H1 (cell line): ENCODE measurements around the gene TAS2R42. TPM values are rescaled to one million over a fixed set of nuclear protein-coding genes. Genes with fewer than 3 reads are reported as not detected.

Source experiments
- CTCF ChIA-PET: fragments of 300-600 bp; sonication (Branson Sonifier 250); formaldehyde crosslinking; loops from one replicate; lab custom pipeline; 2021; ENCODE audit not compliant: partially characterized antibody; lab: Charles Lee
- POLR2A ChIA-PET: fragments of 300-600 bp; sonication (Branson Sonifier 250); formaldehyde crosslinking; loops from one replicate; lab custom pipeline; 2021; ENCODE audit warnings: inconsistent platforms; ENCODE audit not compliant: partially characterized antibody; lab: Charles Lee
- DNase-seq, 2 experiments: peaks; one replicate each; pipeline versions ENCODE4 v3.0.0 to v3.0.0-alpha.2; 2010 to 2022; ENCODE audit warnings: low spot score in 2 of 2, low read depth in 1 of 2, mixed read lengths in 1 of 2
- FAIRE-seq: peaks from 2 replicates; lab custom pipeline; 2011; peaks lifted over from hg19 to GRCh38; lab: Jason Lieb, UNC
- H2AFZ ChIP-seq: 2 replicates; pipeline ENCODE4 v1.8.1; 2012; ENCODE audit warnings: low read length, inconsistent platforms
- H2AK5ac ChIP-seq: 2 replicates; pipeline ENCODE4 v1.6.1; 2013; ENCODE audit warnings: low read depth, low read length
- H2BK120ac ChIP-seq: replicated peaks from 2 replicates; pipeline ENCODE3; 2013; ENCODE audit warnings: low read depth, low read length, inconsistent platforms
- H2BK12ac ChIP-seq: 2 replicates; pipeline ENCODE4 v1.6.1; 2013; ENCODE audit warnings: low read depth, low read length
- H2BK15ac ChIP-seq: 2 replicates; pipeline ENCODE4 v1.6.1; 2013; ENCODE audit warnings: low read length
- H2BK20ac ChIP-seq: 2 replicates; pipeline ENCODE4 v1.6.1; 2013; ENCODE audit warnings: low read length
- H2BK5ac ChIP-seq: 2 replicates; pipeline ENCODE4 v1.6.1; 2013; ENCODE audit warnings: low read depth, low read length
- H3K14ac ChIP-seq: 2 replicates; pipeline ENCODE4 v1.6.1; 2013; ENCODE audit warnings: inconsistent platforms; ENCODE audit not compliant: insufficient read length
- H3K18ac ChIP-seq: 2 replicates; pipeline ENCODE4 v1.6.1; 2013; ENCODE audit warnings: low read length; ENCODE audit errors: extremely low read depth
- H3K23ac ChIP-seq: 2 replicates; pipeline ENCODE4 v1.6.1; 2013; ENCODE audit warnings: inconsistent platforms; ENCODE audit not compliant: insufficient read length
- H3K23me2 ChIP-seq: 2 replicates; pipeline ENCODE4 v1.6.1; 2013; ENCODE audit warnings: low read depth, low read length
- H3K27ac ChIP-seq: 2 replicates; pipeline ENCODE4 v1.6.1; 2011; ENCODE audit warnings: low read depth, low read length, inconsistent platforms
- H3K27me3 ChIP-seq, 4 experiments: replicated peaks in 1 of 4; 1 replicate in 1 of 4; 2 replicates in 3 of 4; pipeline versions ENCODE4 v1.6.1 to v1.8.1; 2011 to 2013; ENCODE audit warnings: low read length in 3 of 4, mild to moderate bottlenecking in 3 of 4, inconsistent platforms in 2 of 4, mixed read lengths in 2 of 4, moderate library complexity in 1 of 4; ENCODE audit not compliant: control insufficient read depth in 3 of 4, insufficient read depth in 3 of 4; ENCODE audit errors: extremely low read depth in 1 of 4
- H3K36me3 ChIP-seq, 4 experiments: 2 replicates each; pipeline versions ENCODE4 v1.6.1 to v1.8.1; 2011 to 2013; ENCODE audit warnings: mild to moderate bottlenecking in 4 of 4, low read length in 3 of 4, moderate library complexity in 2 of 4, control low read depth in 1 of 4, inconsistent platforms in 1 of 4; ENCODE audit not compliant: insufficient read depth in 4 of 4, control insufficient read depth in 2 of 4
- H3K4ac ChIP-seq: replicated peaks from 2 replicates; pipeline ENCODE3; 2013; ENCODE audit warnings: low read length, low read depth, mixed read lengths, inconsistent platforms; ENCODE audit not compliant: insufficient read length
- H3K4me1 ChIP-seq, 4 experiments: replicated peaks in 1 of 4; 1 replicate in 1 of 4; 2 replicates in 3 of 4; pipeline versions ENCODE4 v1.6.1 to v1.8.1; 2011 to 2013; ENCODE audit warnings: low read length in 3 of 4, inconsistent platforms in 2 of 4, mixed read lengths in 1 of 4; ENCODE audit not compliant: insufficient read depth in 4 of 4, control insufficient read depth in 3 of 4
- H3K4me2 ChIP-seq, 2 experiments: 2 replicates each; pipeline versions ENCODE4 v1.6.1 to v1.8.1; 2011 to 2013; ENCODE audit warnings: low read depth in 2 of 2, low read length in 2 of 2, control low read depth in 1 of 2, inconsistent platforms in 1 of 2, mild to moderate bottlenecking in 1 of 2; ENCODE audit not compliant: insufficient read depth in 1 of 2
- H3K4me3 ChIP-seq, 4 experiments: fragments of 200-600, 300-600 bp in 1 of 4; sonication (generic), shearing (Covaris generic), sonication (Bioruptor Twin) in 1 of 4; 2 replicates each; pipeline versions ENCODE4 v1.5.1 to v1.8.1; 2011 to 2016; ENCODE audit warnings: low read length in 4 of 4, low read depth in 3 of 4, control low read depth in 2 of 4, inconsistent platforms in 2 of 4, mild to moderate bottlenecking in 2 of 4, mixed read lengths in 1 of 4, moderate library complexity in 1 of 4; ENCODE audit not compliant: insufficient read depth in 2 of 4; ENCODE audit errors: extremely low read depth in 1 of 4
- H3K56ac ChIP-seq: replicated peaks from 2 replicates; pipeline ENCODE3; 2013; ENCODE audit warnings: low read depth, mild to moderate bottlenecking, mixed read lengths, low read length, inconsistent platforms; ENCODE audit not compliant: insufficient read length
- H3K79me1 ChIP-seq: 2 replicates; pipeline ENCODE4 v1.6.1; 2013; ENCODE audit warnings: low read depth, low read length, control low read depth
- H3K79me2 ChIP-seq, 2 experiments: 2 replicates each; pipeline versions ENCODE4 v1.6.1 to v1.8.1; 2012 to 2013; ENCODE audit warnings: low read length in 2 of 2, mild to moderate bottlenecking in 2 of 2, inconsistent platforms in 1 of 2; ENCODE audit not compliant: insufficient read depth in 2 of 2, control insufficient read depth in 1 of 2
- H3K9ac ChIP-seq, 4 experiments: replicated peaks in 1 of 4; 1 replicate in 1 of 4; 2 replicates in 3 of 4; pipeline versions ENCODE4 v1.6.1 to v1.8.1; 2011 to 2013; ENCODE audit warnings: low read depth in 3 of 4, low read length in 3 of 4, control low read depth in 2 of 4, mild to moderate bottlenecking in 2 of 4, moderate library complexity in 2 of 4, inconsistent platforms in 1 of 4; ENCODE audit errors: extremely low read depth in 1 of 4
- H3K9me3 ChIP-seq, 2 experiments: 2 replicates each; pipeline versions ENCODE4 v1.6.1 to v1.8.1; 2012 to 2013; ENCODE audit warnings: mild to moderate bottlenecking in 2 of 2, moderate library complexity in 2 of 2, control low read depth in 1 of 2, inconsistent platforms in 1 of 2, low read depth in 1 of 2, low read length in 1 of 2, mixed read lengths in 1 of 2; ENCODE audit not compliant: insufficient read depth in 2 of 2
- H4K20me1 ChIP-seq, 2 experiments: replicated peaks in 1 of 2; 2 replicates each; pipeline versions ENCODE3 to v1.8.1; 2011 to 2013; ENCODE audit warnings: inconsistent platforms in 2 of 2, low read length in 2 of 2, mild to moderate bottlenecking in 1 of 2; ENCODE audit not compliant: insufficient read depth in 2 of 2, control insufficient read depth in 1 of 2
- H4K5ac ChIP-seq: 2 replicates; pipeline ENCODE4 v1.6.1; 2013; ENCODE audit warnings: low read length, low read depth, mixed read lengths, inconsistent platforms; ENCODE audit not compliant: insufficient read length
- H4K8ac ChIP-seq: 2 replicates; pipeline ENCODE4 v1.8.0; 2013; ENCODE audit warnings: mild to moderate bottlenecking, moderate library complexity, low read length, inconsistent platforms; ENCODE audit not compliant: insufficient read depth; ENCODE audit errors: extremely low read depth
- H4K91ac ChIP-seq: replicated peaks from 2 replicates; pipeline ENCODE3; 2013; ENCODE audit warnings: low read length, mixed read lengths, inconsistent platforms; ENCODE audit not compliant: insufficient read length
- CBX8 ChIP-seq: fragments of 300-800, 300-1000 bp; sonication (generic); IDR thresholded peaks from 2 replicates; pipeline ENCODE4 v1.7.1; 2016; ENCODE audit warnings: low read depth, low read length, borderline replicate concordance
- EZH2 ChIP-seq: fragments of 200-600 bp; sonication (generic); IDR thresholded peaks from 2 replicates; pipeline ENCODE4 v1.7.1; 2012; ENCODE audit warnings: low read depth, mild to moderate bottlenecking, moderate library complexity, low read length, inconsistent platforms; ENCODE audit not compliant: severe bottlenecking
- HDAC6 ChIP-seq: IDR thresholded peaks from one replicate; pipeline ENCODE4 v1.7.1; 2012; ENCODE audit warnings: low read depth, mild to moderate bottlenecking, inconsistent platforms, low read length, moderate library complexity
- JUN ChIP-seq: IDR thresholded peaks from 2 replicates; pipeline ENCODE4 v1.6.1; 2011; ENCODE audit warnings: low read depth, mild to moderate bottlenecking, improper control_type of control experiment, low read length
- KDM1A ChIP-seq: fragments of 200-600, 300-600 bp; sonication (generic); IDR thresholded peaks from 2 replicates; pipeline ENCODE4 v1.7.1; 2016; ENCODE audit warnings: mild to moderate bottlenecking, low read length, borderline replicate concordance
- KDM4A ChIP-seq: IDR thresholded peaks from one replicate; pipeline ENCODE4 v1.7.1; 2012; ENCODE audit warnings: low read depth, mild to moderate bottlenecking, moderate library complexity, low read length, inconsistent platforms; ENCODE audit not compliant: severe bottlenecking
- SIX5 ChIP-seq: IDR thresholded peaks from 2 replicates; pipeline ENCODE4 v1.6.1; 2011; ENCODE audit warnings: mild to moderate bottlenecking, low read depth, low read length
- SP4 ChIP-seq: IDR thresholded peaks from 2 replicates; pipeline ENCODE4 v1.6.1; 2012; ENCODE audit warnings: low read length, inconsistent platforms
- TBP ChIP-seq: IDR thresholded peaks from 2 replicates; pipeline ENCODE4 v1.6.1; 2011; ENCODE audit warnings: low read depth, low read length, improper control_type of control experiment
- WGBS, 2 experiments: shearing (Covaris generic) in 1 of 2; methylation state at CpG; one replicate each; pipeline versions ENCODE4 v1.1.6 to v1.1.7; 2013 to 2015; ENCODE audit warnings: low lambda C conversion rate in 2 of 2, mixed read lengths in 2 of 2, inconsistent platforms in 1 of 2, low coverage in 1 of 2, missing lambda C conversion rate in 1 of 2; ENCODE audit not compliant: insufficient replicate concordance in 2 of 2, insufficient coverage in 1 of 2, insufficient read length in 1 of 2; ENCODE audit errors: extremely low coverage in 1 of 2, missing lambda C conversion rate in 1 of 2; 5-methylcytosine and 5-hydroxymethylcytosine counted together
- polyA plus RNA-seq, 7 experiments: library from polyadenylated mRNA; depleted of rRNA in 3 of 7; stranded (reverse) in 5 of 7; unstranded in 2 of 7; fragments of >200 nt in 5 of 7; fragments of 200-250 nt in 2 of 7; gene quantifications; 1 replicate in 5 of 7; 2 replicates in 1 of 7; 4 replicates in 1 of 7; pipeline versions ENCODE4 v1.2.1 to v1.2.3, GENCODE V29; 2011 to 2013; ENCODE audit warnings: missing spikeins in 2 of 7, mixed read lengths in 2 of 7
- total RNA-seq: library from RNA; stranded (reverse); fragmentation: NEBNext Ultra II Directional; extraction: Animal tissue kit (Norgen Biotek cat#: 25700); gene quantifications from 2 replicates; pipeline ENCODE4 v1.2.1, GENCODE V29; 2021

The TAS2R42 gene
- total and polyA plus RNA-seq, 2 of the 8 experiments (the other 6 are each of a cell fraction or from before 2014, with no cell fraction given): not detected

DNA sequence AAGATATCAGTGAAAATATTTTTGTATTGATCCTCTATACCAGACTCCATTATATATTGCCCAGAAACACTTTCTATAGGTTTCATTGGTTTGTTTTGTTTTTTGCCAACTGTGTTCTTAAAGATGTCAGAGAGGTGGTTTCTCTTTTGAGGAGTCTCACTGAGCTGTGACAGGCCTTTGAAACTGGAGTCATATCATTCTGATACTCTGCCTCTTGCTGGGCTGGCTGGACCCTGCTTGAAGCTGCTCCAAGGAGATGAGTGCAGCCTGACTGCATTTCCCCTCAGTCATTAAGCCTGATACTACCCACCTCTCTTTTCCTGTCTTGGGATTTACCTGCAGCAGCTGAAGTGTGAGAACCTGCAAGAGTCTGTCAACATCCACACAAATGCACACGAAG, 35.9 kb downstream of the TAS2R42 start:
- TF ChIP-seq TBP (no peak), KDM4A (no peak), HDAC6 (no peak), SIX5 (no peak), EZH2 (no peak), CBX8 (no peak), SP4 (no peak), KDM1A (no peak), JUN (no peak)
- H3K27ac ChIP-seq: no peak overlapping the region
- no peak overlapping the region for H3K4me2 ChIP-seq
- H3K14ac ChIP-seq: no peak overlapping the region
- no peak overlapping the region for H3K9ac ChIP-seq
- H3K27me3 ChIP-seq: no peaks in the 10 kb centered on the region
- H3K79me2 ChIP-seq: peaks cover 0 to 66% of the 10 kb centered on the region in 2 experiments; a peak in 2 of 4 replicates
- no peaks in the 10 kb centered on the region for H3K23me2 ChIP-seq
- H2BK20ac ChIP-seq: no peak overlapping the region
- no peaks in the 10 kb centered on the region for H4K20me1 ChIP-seq
- CTCF ChIA-PET: no interaction called here
- H2BK5ac ChIP-seq: no peak overlapping the region
- peaks cover 0 to 2% (median 0%) of the 10 kb centered on the region in 4 experiments; a peak in 1 of 7 replicates for H3K4me1 ChIP-seq
- no peak overlapping the region for H2BK12ac ChIP-seq
- WGBS, 2 experiments: 79% methylated on average over 1 of the region's 1 CpG; no CpG with 5 or more reads in 1 of the 2 experiments
- H2BK15ac ChIP-seq: no peak overlapping the region
- H3K4me3 ChIP-seq: no peak overlapping the region
- no peak overlapping the region for H4K8ac ChIP-seq
- no peak overlapping the region for H4K91ac ChIP-seq
- POLR2A ChIA-PET: interaction anchor here (0.9 kb wide), 1 partner anchor 21 kb away, joined by 3 read pairs; no protein-coding TSS in a partner anchor
- DNase-seq: no peak
- no peak overlapping the region for H3K18ac ChIP-seq
- H3K56ac ChIP-seq: no peak overlapping the region
- no peak overlapping the region for H2AK5ac ChIP-seq
- no peak overlapping the region for H3K4ac ChIP-seq
- no peak overlapping the region for H2BK120ac ChIP-seq
- H3K23ac ChIP-seq: no peak overlapping the region
- H4K5ac ChIP-seq: no peak overlapping the region
- FAIRE-seq: no peak
- H3K9me3 ChIP-seq: no peaks in the 10 kb centered on the region
- H3K79me1 ChIP-seq: no peaks in the 10 kb centered on the region; the same call in 1 of the 2 replicates
- peaks cover 0 to 5% (median 2%) of the 10 kb centered on the region in 4 experiments; a peak in 3 of 8 replicates for H3K36me3 ChIP-seq
- no peak overlapping the region for H2AFZ ChIP-seq
